ENCODE measurements around the gene MAD1L1.

Gene MAD1L1

DNA sequence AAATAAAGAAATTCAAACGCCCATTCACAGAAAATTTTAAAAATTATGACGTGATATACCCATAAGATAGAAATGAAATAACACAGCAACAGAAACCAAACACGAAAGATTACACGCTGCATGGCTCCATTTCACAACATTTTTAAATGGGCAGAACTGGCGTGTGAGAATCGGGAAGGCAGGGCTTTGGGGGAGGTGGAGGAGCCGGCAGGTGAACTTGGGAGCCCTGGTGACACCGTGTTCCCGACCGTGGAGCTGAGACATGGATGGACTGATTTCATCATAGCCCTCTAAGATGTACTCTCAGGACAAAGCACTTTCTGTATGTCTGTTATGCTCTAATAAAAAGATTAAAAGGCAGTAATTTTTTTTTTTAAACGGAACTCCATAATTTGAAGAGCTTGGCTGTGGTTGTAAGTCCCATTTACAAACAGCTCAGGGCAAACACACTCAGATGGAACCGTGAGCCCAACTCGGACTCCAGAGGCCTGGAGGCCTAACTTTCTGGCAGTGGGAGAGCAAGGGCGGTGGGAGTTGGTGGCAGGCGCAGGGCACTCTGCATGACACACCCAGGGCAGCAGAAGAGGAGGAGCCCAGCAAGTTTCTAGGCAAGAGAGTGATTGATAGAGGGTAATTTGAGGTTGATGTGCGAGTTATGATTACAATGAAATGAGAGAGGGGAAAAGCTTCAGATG lies 203.4 kb downstream of the MAD1L1 start:
- TF ChIP-seq, protein P1, sequence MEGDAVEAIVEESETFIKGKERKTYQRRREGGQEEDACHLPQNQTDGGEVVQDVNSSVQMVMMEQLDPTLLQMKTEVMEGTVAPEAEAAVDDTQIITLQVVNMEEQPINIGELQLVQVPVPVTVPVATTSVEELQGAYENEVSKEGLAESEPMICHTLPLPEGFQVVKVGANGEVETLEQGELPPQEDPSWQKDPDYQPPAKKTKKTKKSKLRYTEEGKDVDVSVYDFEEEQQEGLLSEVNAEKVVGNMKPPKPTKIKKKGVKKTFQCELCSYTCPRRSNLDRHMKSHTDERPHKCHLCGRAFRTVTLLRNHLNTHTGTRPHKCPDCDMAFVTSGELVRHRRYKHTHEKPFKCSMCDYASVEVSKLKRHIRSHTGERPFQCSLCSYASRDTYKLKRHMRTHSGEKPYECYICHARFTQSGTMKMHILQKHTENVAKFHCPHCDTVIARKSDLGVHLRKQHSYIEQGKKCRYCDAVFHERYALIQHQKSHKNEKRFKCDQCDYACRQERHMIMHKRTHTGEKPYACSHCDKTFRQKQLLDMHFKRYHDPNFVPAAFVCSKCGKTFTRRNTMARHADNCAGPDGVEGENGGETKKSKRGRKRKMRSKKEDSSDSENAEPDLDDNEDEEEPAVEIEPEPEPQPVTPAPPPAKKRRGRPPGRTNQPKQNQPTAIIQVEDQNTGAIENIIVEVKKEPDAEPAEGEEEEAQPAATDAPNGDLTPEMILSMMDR (IDR thresholded peaks at IDR 0.05; ENCODE audit: low read depth, low read length, missing control alignments): no peak
- DNase-seq (ENCODE audit: low read depth): no peak
- H3K4me3 ChIP-seq (ENCODE audit: low read depth, low read length): no peak overlapping the region
- in situ Hi-C loops (cut with HindIII; ENCODE audit: low sequenced_read_pairs): loop anchor here (10.0 kb wide), 1 partner anchor 65 kb away; no protein-coding TSS in a partner anchor

DNA sequence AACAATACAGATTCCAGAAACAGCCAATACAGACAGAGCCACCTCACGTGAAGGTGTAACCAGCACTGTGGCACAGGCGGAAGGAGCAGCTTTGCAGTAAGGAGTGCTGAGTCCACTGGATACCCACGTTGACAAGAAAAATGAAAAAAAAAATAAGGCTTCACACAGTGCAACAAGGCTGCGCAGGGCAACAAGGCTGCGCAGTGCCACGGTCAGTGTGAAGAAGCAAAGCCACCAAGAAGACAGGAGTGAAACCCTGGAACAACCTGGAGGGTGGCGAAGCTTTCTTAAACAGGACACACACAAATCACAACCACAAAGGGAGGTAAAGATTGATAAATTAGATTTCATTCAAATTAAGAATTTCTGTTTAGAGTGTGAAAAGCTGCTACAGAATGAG lies 204.0 kb downstream of the MAD1L1 start:
- in situ Hi-C loops (cut with HindIII; ENCODE audit: low sequenced_read_pairs): loop anchor here (10.0 kb wide), 1 partner anchor 66 kb away; no protein-coding TSS in a partner anchor
- TF ChIP-seq, protein P1 (IDR thresholded peaks at IDR 0.05; ENCODE audit: low read depth, low read length, missing control alignments): no peak
- H3K4me3 ChIP-seq (ENCODE audit: low read depth, low read length): no peak overlapping the region
- DNase-seq (ENCODE audit: low read depth): no peak

DNA sequence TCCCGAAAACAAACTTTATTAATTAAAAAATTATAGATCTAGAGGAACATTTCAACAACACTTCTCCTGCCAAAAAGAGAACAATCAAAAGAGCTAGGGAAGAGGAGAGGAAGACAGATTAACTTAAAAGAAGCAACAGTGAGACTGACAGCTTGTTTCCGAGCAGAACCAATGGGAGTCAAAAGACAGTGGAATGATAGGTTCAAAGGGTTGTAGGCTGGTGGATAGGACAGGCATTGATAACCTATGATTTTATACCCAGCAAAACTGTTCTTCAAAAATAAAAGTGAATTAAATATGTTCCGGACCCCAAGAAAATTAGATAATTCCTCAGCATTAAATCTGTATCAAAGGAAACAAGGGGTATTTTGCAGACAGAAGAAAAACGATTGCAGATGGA lies 207.6 kb downstream of the MAD1L1 start:
- DNase-seq (ENCODE audit: low read depth): no peak
- TF ChIP-seq, protein P1 (IDR thresholded peaks at IDR 0.05; ENCODE audit: low read depth, low read length, missing control alignments): no peak
- in situ Hi-C loops (cut with HindIII; ENCODE audit: low sequenced_read_pairs): loop anchor here (10.0 kb wide), 1 partner anchor 70 kb away; no protein-coding TSS in a partner anchor
- no peak overlapping the region for H3K4me3 ChIP-seq (ENCODE audit: low read depth, low read length)

GRCh38 chr7:2024567-2024918 lies 208.2 kb downstream of the MAD1L1 start:
- DNase-seq (ENCODE audit: low read depth): no peak
- TF ChIP-seq, protein P1 (IDR thresholded peaks at IDR 0.05; ENCODE audit: low read depth, low read length, missing control alignments): no peak
- in situ Hi-C loops (cut with HindIII; ENCODE audit: low sequenced_read_pairs): loop anchor here (10.0 kb wide), 1 partner anchor 70 kb away; no protein-coding TSS in a partner anchor
- no peak overlapping the region for H3K4me3 ChIP-seq (ENCODE audit: low read depth, low read length)

- TF ChIP-seq, protein P1 (IDR thresholded peaks at IDR 0.05; ENCODE audit: low read depth, low read length, missing control alignments): no peak
- DNase-seq (ENCODE audit: low read depth): no peak
- H3K4me3 ChIP-seq (ENCODE audit: low read depth, low read length): no peak overlapping the region
- in situ Hi-C loops (cut with HindIII; ENCODE audit: low sequenced_read_pairs): loop anchor here (10.0 kb wide), 1 partner anchor 71 kb away; no protein-coding TSS in a partner anchor
Observed at GRCh38 chr7:2023877-2024566, 208.7 kb downstream of the MAD1L1 start.

DNA sequence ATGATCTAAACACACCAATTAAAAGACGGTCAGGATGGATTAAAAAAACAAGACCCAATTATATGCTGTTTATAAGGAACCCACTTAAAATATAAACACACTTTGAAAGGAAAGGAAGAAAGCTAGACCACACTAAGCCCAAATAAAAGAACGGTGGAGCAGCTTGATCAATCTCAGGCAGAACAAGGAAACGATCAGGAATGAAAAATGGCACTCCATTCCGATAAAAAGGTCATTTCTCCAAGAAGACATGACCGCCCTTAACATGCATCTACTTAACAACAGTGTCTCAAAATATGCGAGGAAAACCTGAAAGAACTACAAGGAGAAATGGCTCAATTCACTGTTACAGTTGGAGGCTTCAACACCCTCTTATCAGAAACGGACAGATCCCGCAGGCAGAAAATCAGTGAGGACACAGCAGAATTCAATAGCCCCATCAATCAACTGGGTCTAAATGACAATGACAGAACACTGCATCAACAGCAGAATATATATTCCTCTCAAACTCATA lies 210.0 kb downstream of the MAD1L1 start:
- in situ Hi-C loops (cut with HindIII; ENCODE audit: low sequenced_read_pairs): loop anchor here (10.0 kb wide), 1 partner anchor 72 kb away; no protein-coding TSS in a partner anchor
- TF ChIP-seq, protein P1 (IDR thresholded peaks at IDR 0.05; ENCODE audit: low read depth, low read length, missing control alignments): no peak
- no peak for DNase-seq (ENCODE audit: low read depth)
- no peak overlapping the region for H3K4me3 ChIP-seq (ENCODE audit: low read depth, low read length)

Data from astrocyte of the cerebellum (primary cell).